Measurements from ENCODE around the gene METTL9. TPM values are rescaled to one million over a fixed set of nuclear protein-coding genes. Genes with fewer than 3 reads are reported as not detected.

The METTL9 gene
- total and polyA plus RNA-seq, 8 donors: 34.4 to 879 (median 84.8) TPM

DNA sequence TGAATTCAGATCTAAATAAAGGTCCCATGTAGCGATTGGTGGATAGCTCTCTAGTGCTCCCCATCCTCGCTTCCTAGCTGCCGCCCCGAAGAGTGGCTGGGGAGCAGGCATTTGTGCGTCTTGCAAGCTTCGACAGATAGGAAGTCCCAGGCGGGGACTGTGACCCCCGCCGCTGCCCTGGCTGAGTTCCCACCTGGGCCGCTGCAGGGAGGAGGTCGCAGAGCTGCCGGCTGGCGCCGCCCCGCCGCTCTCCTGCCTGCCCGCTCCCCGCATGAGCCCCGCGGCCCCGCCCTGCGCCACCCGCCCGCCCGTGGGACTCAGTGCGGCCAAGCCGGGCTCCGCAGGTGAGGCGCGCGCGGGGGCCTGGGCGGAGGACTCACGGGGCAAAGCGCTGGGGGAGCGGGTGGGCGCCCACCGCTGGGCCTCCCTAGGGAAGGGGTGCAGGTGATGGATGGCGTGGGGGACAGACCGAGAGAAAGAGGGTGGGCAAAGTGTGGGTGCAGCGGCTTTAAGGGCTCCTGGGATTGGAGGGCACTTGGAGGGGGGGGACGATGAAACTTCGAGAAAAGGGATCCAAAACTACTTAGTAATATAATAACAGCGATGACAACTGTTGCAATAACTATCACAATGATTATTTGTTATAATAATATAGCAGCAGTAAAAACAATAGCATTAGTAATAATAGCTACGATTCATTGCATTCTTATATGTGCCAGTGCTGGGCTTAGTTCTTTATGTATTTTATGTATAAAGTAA, 64.7 kb downstream of the METTL9 start, which contains the start of gene OTOA:
TSS of gene OTOA (plus strand) at position 80 of the 759 bp plus-strand sequence. CDS start 14,547 bp downstream, outside the sequence.
- 9 to 19% (median 11%) methylated on average over 21 to 45 of the region's 45 CpGs for WGBS, 5 donors
- Histone ChIP-seq H3K27ac (no peak within 1 kb of the TSS), H3K9me3 (no peaks in the 10 kb centered on the region), H3K27me3 (peaks cover 0 to 40% (median 21%) of the 10 kb centered on the region in 3 donors), H3K36me3 (no peaks in the 10 kb centered on the region), H3K4me1 (peaks cover 5 to 11% (median 9%) of the 10 kb centered on the region in 4 donors), H3K4me3 (peak within 1 kb of the TSS; percentile 33 to 42 (median 34))
- DNase-seq: peak in 1 of 2 donors; percentile 56
- intact Hi-C loops (cut with DNase I; ENCODE audit: low total_unique reads): no loop called here
- no peak for TF ChIP-seq POLR2A (IDR thresholded peaks at IDR 0.05)
- no peak for TF ChIP-seq EP300 (IDR thresholded peaks at IDR 0.05)
- no peak for TF ChIP-seq POLR2AphosphoS5 (IDR thresholded peaks at IDR 0.05)
- TF ChIP-seq, protein P1, sequence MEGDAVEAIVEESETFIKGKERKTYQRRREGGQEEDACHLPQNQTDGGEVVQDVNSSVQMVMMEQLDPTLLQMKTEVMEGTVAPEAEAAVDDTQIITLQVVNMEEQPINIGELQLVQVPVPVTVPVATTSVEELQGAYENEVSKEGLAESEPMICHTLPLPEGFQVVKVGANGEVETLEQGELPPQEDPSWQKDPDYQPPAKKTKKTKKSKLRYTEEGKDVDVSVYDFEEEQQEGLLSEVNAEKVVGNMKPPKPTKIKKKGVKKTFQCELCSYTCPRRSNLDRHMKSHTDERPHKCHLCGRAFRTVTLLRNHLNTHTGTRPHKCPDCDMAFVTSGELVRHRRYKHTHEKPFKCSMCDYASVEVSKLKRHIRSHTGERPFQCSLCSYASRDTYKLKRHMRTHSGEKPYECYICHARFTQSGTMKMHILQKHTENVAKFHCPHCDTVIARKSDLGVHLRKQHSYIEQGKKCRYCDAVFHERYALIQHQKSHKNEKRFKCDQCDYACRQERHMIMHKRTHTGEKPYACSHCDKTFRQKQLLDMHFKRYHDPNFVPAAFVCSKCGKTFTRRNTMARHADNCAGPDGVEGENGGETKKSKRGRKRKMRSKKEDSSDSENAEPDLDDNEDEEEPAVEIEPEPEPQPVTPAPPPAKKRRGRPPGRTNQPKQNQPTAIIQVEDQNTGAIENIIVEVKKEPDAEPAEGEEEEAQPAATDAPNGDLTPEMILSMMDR (IDR thresholded peaks at IDR 0.05): no peak

DNA sequence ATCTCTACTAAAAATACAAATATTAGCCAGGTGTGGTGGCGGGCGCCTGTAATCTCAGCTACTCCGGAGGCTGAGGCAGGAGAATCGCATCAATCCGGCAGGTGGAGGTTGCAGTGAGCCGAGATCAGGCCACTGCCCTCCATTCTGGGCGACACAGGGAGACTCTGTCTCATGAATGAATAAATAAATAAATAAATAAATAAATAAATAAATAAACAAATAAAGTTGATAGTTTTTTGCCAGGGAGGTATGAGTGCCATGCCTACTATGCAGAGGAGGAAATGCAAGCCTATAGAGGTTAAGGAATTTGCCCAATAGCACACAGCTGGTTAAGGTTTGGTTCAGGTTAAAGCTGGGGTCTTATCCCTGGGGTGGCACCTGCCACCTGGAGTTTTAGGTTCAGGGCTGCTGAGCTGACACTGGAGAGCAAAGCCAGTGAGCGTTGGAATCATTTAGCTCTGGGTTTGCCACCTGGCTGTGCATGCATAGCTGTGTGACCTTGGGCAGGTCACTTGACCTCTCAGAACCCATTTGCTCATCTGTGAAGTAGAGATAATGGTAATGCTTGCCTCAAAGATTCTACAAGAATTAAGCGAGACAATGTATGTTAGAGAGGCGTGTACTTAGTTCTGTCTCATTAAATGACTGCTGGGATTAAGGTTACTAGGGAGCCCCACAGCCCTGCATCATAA, 65.6 kb downstream of the METTL9 start:
- Histone ChIP-seq H3K4me1 (peaks cover 5 to 11% (median 9%) of the 10 kb centered on the region in 4 donors), H3K36me3 (no peaks in the 10 kb centered on the region), H3K4me3 (no peak overlapping the region), H3K27me3 (peaks cover 0 to 40% (median 21%) of the 10 kb centered on the region in 3 donors), H3K27ac (no peak overlapping the region), H3K9me3 (no peaks in the 10 kb centered on the region)
- 91 to 95% (median 94%) methylated on average over 10 of the region's 10 CpGs for WGBS, 5 donors
- intact Hi-C loops (cut with DNase I; ENCODE audit: low total_unique reads): no loop called here
- no peak for DNase-seq
- TF ChIP-seq POLR2A (IDR thresholded peaks at IDR 0.05): no peak
- no peak for TF ChIP-seq EP300 (IDR thresholded peaks at IDR 0.05)
- no peak for TF ChIP-seq POLR2AphosphoS5 (IDR thresholded peaks at IDR 0.05)
- TF ChIP-seq, protein P1 (IDR thresholded peaks at IDR 0.05): no peak

DNA sequence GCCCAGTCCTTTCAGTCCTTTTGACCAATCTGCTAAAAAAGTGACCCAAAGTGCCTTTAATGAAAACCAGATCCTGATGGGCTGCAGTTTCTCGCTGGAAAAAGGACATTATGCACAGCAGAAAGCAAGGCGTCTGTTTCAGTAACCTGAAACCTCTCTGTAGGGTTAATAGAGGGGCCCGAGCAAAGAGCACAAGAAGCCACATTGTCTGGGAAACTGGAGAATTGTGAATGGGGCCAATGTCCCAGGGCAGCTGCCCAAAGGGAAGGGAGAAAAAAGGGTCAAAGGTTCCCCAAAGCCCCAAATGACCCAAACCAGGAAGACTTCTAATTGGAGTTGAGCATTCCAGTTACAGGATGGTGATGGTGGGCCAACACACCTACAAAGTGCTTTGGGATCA, 67.4 kb downstream of the METTL9 start:
- peaks cover 5 to 11% (median 9%) of the 10 kb centered on the region in 4 donors for H3K4me1 ChIP-seq
- H3K36me3 ChIP-seq: no peaks in the 10 kb centered on the region
- WGBS, 5 donors: 30 to 48% (median 34%) methylated on average over 3 of the region's 3 CpGs
- no peaks in the 10 kb centered on the region for H3K9me3 ChIP-seq
- intact Hi-C loops (cut with DNase I; ENCODE audit: low total_unique reads): no loop called here
- no peak overlapping the region for H3K4me3 ChIP-seq
- TF ChIP-seq POLR2AphosphoS5 (IDR thresholded peaks at IDR 0.05) (no peak), POLR2A (IDR thresholded peaks at IDR 0.05) (no peak), EP300 (IDR thresholded peaks at IDR 0.05) (no peak)
- TF ChIP-seq, protein P1 (IDR thresholded peaks at IDR 0.05): no peak
- peaks cover 0 to 40% (median 21%) of the 10 kb centered on the region in 3 donors for H3K27me3 ChIP-seq
- H3K27ac ChIP-seq: no peak overlapping the region
- DNase-seq: no peak

DNA sequence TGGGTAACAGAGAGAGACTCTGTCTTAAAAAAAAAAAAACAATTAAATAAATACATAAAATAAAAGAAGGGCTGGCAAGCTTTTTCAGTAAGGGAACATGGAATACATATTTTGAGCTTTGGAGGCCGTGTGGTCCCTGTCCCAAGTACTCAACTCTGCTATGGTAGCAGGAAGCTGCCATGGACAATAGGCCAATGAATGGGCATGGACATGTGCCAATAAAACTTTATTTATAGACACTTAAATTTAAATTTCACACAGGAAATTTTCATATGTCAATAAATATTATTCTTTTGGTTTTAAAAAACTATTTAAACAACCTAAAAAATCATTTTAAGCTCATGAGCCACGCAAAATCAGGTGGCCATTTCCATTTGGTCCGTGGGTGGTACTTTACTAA, 68.2 kb downstream of the METTL9 start:
- Histone ChIP-seq H3K4me3 (no peak overlapping the region), H3K27ac (no peak overlapping the region), H3K4me1 (peaks cover 5 to 11% (median 9%) of the 10 kb centered on the region in 4 donors), H3K9me3 (no peaks in the 10 kb centered on the region), H3K36me3 (no peaks in the 10 kb centered on the region), H3K27me3 (peaks cover 0 to 40% (median 21%) of the 10 kb centered on the region in 3 donors)
- 84 to 90% (median 86%) methylated on average over 3 of the region's 3 CpGs for WGBS, 5 donors
- intact Hi-C loops (cut with DNase I; ENCODE audit: low total_unique reads): no loop called here
- DNase-seq: no peak
- no peak for TF ChIP-seq POLR2A (IDR thresholded peaks at IDR 0.05)
- no peak for TF ChIP-seq EP300 (IDR thresholded peaks at IDR 0.05)
- TF ChIP-seq, protein P1 (IDR thresholded peaks at IDR 0.05): no peak
- TF ChIP-seq POLR2AphosphoS5 (IDR thresholded peaks at IDR 0.05): no peak

All from stomach (tissue), 9 donors.